Activated CD4-positive, alpha-beta T cell treated with anti-CD3 and anti-CD28 coated beads for 36 hours (primary cell): ENCODE measurements around the gene C6orf52. TPM values are rescaled to one million over a fixed set of nuclear protein-coding genes. Genes with fewer than 3 reads are reported as not detected.
"Not testable (repeated sequence)": the region's sequence is repeated elsewhere in the genome, so short reads cannot be mapped to it uniquely, and the experiment has no call there.

ENCODE experiments used
- ATAC-seq: fragments of 200-7000 bp; cut with Tn5 transposase; one replicate; pipeline ENCODE4 v1.10.0; 2021; ENCODE audit warnings: mild to moderate bottlenecking, moderate library complexity
- CTCF ChIA-PET: fragments of 350-600 bp; sonication (Branson Sonifier 250); formaldehyde crosslinking; loops from one replicate; lab custom pipeline; 2021; ENCODE audit warnings: antibody characterized with exemption; lab: Charles Lee
- POLR2A ChIA-PET: fragments of 350-600 bp; sonication (Branson Sonifier 250); formaldehyde crosslinking; loops from one replicate; lab custom pipeline; 2021; ENCODE audit warnings: antibody characterized with exemption, inconsistent platforms; lab: Charles Lee
- DNase-seq: peaks from one replicate; pipeline ENCODE4 v3.0.0-alpha.2; 2020
- H3K27ac Mint-ChIP-seq: one replicate; pipeline ENCODE4 v1.8.0; 2021; ENCODE audit warnings: mixed read lengths
- H3K27me3 Mint-ChIP-seq: one replicate; pipeline ENCODE4 v1.8.0; 2021; ENCODE audit warnings: mixed read lengths
- H3K36me3 Mint-ChIP-seq: one replicate; pipeline ENCODE4 v1.8.0; 2021; ENCODE audit warnings: low read depth, mixed read lengths
- H3K4me1 Mint-ChIP-seq: one replicate; pipeline ENCODE4 v1.8.0; 2021; ENCODE audit warnings: mixed read lengths
- H3K4me3 Mint-ChIP-seq: one replicate; pipeline ENCODE4 v1.8.0; 2021; ENCODE audit warnings: mild to moderate bottlenecking, moderate library complexity, mixed read lengths
- H3K9me3 Mint-ChIP-seq: one replicate; pipeline ENCODE4 v1.8.0; 2021; ENCODE audit warnings: low read depth, mixed read lengths
- intact Hi-C, 2 experiments: fragments of 100-400 bp; cut with DNase I in 1 of 2; cut with micrococcal nuclease in 1 of 2; formaldehyde crosslinking; loops; one replicate each; pipeline versions ENCODE4 v1.14.2 to v1.15.1; 2022 to 2024; cut with DNase I, micrococcal nuclease
- total RNA-seq, 2 experiments: library from RNA; stranded (reverse); gene quantifications; one replicate each; pipeline ENCODE4 v1.2.3, GENCODE V29; 2021

C6orf52 gene
- total RNA-seq = 1 to 10 TPM; 1.2 to 2.4 TPM

GRCh38 chr6:10694302-10695085 lies at the start of gene C6orf52, which contains the start of gene PAK1IP1:
Gene C6orf52, minus strand, starts transcription at chr6:10694616. Its CDS starts 7,066 bp downstream, at chr6:10687550.
Gene PAK1IP1, plus strand, starts transcription at chr6:10694972. Its CDS starts 14 bp downstream, at chr6:10694986.
- ATAC-seq (peak; percentile 97), DNase-seq (peak; percentile 95)
- CTCF ChIA-PET = interaction anchor here (1.0 to 1.5 kb wide), 7 partner anchors 12 to 183 kb away, joined by 3 to 7 read pairs (median 5); partner anchors contain the start of gene TMEM14B
- peak within 1 kb of the TSS; percentile 100 for H3K27ac Mint-ChIP-seq
- H3K36me3 Mint-ChIP-seq = peaks cover 38% of the 10 kb centered on the region
- POLR2A ChIA-PET = interaction anchor here (0.6 to 2.5 kb wide), 11 partner anchors 11 to 1554 kb away, joined by 3 to 29 read pairs (median 5); partner anchors contain the start of genes SMIM13, TMEM14B and TMEM14C
- intact Hi-C loops = loop anchor here (1.0 to 10.0 kb wide), 12 partner anchors 25 to 540 kb away; partner anchors contain the start of genes TMEM14B (in 2 of the 2), TMEM14C (in 2 of the 2), MAK (in 1 of the 2) and NEDD9 (in 1 of the 2)
- peaks cover 29% of the 10 kb centered on the region for H3K4me1 Mint-ChIP-seq
- H3K4me3 Mint-ChIP-seq = peak within 1 kb of the TSS; percentile 93
- H3K27me3 Mint-ChIP-seq = no peaks in the 10 kb centered on the region
- no peaks in the 10 kb centered on the region for H3K9me3 Mint-ChIP-seq

- CTCF ChIA-PET = interaction anchor here (0.7 to 1.2 kb wide), 2 partner anchors 22 to 34 kb away, joined by 3 to 5 read pairs; no protein-coding TSS in a partner anchor
These were observed 49.1 kb upstream of the C6orf52 start for GRCh38 chr6:10743515-10743914.

GRCh38 chr6:10742251-10742650 lies 47.8 kb upstream of the C6orf52 start:
- no peak for DNase-seq
- no peak overlapping the region for H3K27ac Mint-ChIP-seq
- ChIA-PET CTCF (interaction anchor here (0.8 to 1.4 kb wide), 2 partner anchors 24 to 31 kb away, joined by 3 read pairs; no protein-coding TSS in a partner anchor), POLR2A (interaction anchor here (0.5 to 0.6 kb wide), 2 partner anchors 47 to 588 kb away, joined by 4 to 5 read pairs; partner anchors contain the start of gene PAK1IP1)
- H3K27me3 Mint-ChIP-seq = no peaks in the 10 kb centered on the region
- peaks cover 10% of the 10 kb centered on the region for H3K4me1 Mint-ChIP-seq
- intact Hi-C loops = no loop called here
- peaks cover 4% of the 10 kb centered on the region for H3K36me3 Mint-ChIP-seq
- H3K4me3 Mint-ChIP-seq = no peak overlapping the region
- ATAC-seq = no peak
- H3K9me3 Mint-ChIP-seq = no peaks in the 10 kb centered on the region

More at GRCh38 chr6:10743515-10743914, 49.1 kb upstream of the C6orf52 start:
- DNase-seq = no peak
- no peak for ATAC-seq
- Mint-ChIP-seq H3K9me3 (no peaks in the 10 kb centered on the region), H3K4me1 (peaks cover 12% of the 10 kb centered on the region), H3K27ac (no peak overlapping the region), H3K27me3 (no peaks in the 10 kb centered on the region), H3K36me3 (peaks cover 5% of the 10 kb centered on the region), H3K4me3 (no peak overlapping the region)
- intact Hi-C loops = no loop called here
- POLR2A ChIA-PET = no interaction called here

DNA sequence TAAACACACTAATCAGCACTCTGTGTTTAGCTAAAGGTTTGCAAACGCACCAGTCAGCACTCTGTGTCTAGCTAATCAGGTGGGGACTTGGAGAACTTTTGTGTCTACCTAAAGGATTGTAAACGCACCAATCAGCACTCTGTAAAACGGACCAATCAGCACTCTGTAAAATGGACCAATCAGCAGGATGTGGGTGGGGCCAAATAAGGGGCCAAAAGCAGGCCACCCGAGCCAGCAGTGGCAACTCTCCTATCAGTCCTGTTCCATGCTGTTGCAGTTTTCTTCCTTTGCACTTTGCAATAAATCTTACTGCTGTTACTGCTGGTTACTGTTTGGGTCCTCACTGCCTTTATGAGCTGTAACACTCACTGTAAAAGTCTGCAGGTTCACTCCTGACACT lies 47.2 kb upstream of the C6orf52 start:
- POLR2A ChIA-PET = interaction anchor here (0.5 kb wide), 1 partner anchor 47 kb away, joined by 5 read pairs; the partner anchor contains the start of gene PAK1IP1
- H3K4me1 Mint-ChIP-seq, H3K27ac Mint-ChIP-seq, H3K9me3 Mint-ChIP-seq, H3K36me3 Mint-ChIP-seq, H3K27me3 Mint-ChIP-seq, intact Hi-C loops, H3K4me3 Mint-ChIP-seq, ATAC-seq, CTCF ChIA-PET: not testable (repeated sequence)
- DNase-seq = peak; percentile 17

- intact Hi-C loops = no loop called here
- Mint-ChIP-seq H3K9me3 (no peaks in the 10 kb centered on the region), H3K4me3 (no peak overlapping the region), H3K4me1 (no peaks in the 10 kb centered on the region), H3K36me3 (peaks cover 3% of the 10 kb centered on the region), H3K27ac (no peak overlapping the region), H3K27me3 (no peaks in the 10 kb centered on the region)
- POLR2A ChIA-PET = no interaction called here
- DNase-seq = no peak
- CTCF ChIA-PET = no interaction called here
- ATAC-seq = no peak
These were observed 45.6 kb upstream of the C6orf52 start for GRCh38 chr6:10740061-10740460.

- Mint-ChIP-seq H3K36me3 (peaks cover 16% of the 10 kb centered on the region), H3K4me3 (no peak overlapping the region), H3K27me3 (no peaks in the 10 kb centered on the region), H3K27ac (no peak overlapping the region), H3K9me3 (no peaks in the 10 kb centered on the region), H3K4me1 (no peaks in the 10 kb centered on the region)
- ATAC-seq = no peak
- intact Hi-C loops = no loop called here
- POLR2A ChIA-PET = no interaction called here
- DNase-seq = no peak
- CTCF ChIA-PET = interaction anchor here (0.5 to 1.1 kb wide), 3 partner anchors 9 to 64 kb away, joined by 3 to 4 read pairs (median 3); no protein-coding TSS in a partner anchor
These were observed 42.3 kb upstream of the C6orf52 start for GRCh38 chr6:10736731-10737130.

GRCh38 chr6:10733863-10734262 lies 39.4 kb upstream of the C6orf52 start:
- POLR2A ChIA-PET = no interaction called here

DNA sequence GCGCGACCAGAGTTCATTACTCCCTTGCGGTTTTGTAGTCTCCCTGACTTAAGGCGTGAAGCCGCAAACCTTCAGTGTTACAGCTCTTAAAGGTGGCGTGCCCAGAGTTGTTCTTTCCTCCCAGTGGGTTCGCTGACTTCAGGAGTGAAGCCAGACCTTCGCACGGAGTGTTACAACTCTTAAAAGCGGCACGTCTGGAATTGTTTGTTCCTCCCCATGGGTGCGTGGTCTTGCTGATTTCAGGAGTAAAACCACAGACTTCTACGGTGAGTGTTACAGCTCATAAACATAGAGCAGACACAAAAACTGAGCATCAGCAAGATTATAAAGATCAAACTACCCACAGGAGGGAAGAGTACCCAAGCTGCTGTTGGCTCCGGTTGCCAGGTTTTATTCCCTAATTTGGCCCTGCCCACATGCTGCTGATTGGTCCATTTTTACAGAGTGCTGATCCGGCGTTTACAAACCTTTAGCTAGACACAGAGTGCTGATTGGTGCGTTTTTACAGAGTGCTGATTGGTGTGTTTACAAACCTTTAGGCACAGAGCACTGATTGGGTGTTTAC lies 38.8 kb upstream of the C6orf52 start:
- no peak overlapping the region for H3K27ac Mint-ChIP-seq
- DNase-seq = no peak
- no peaks in the 10 kb centered on the region for H3K4me1 Mint-ChIP-seq
- ChIA-PET POLR2A (no interaction called here), CTCF (interaction anchor here (0.9 kb wide), 1 partner anchor 26 kb away, joined by 3 read pairs; no protein-coding TSS in a partner anchor)
- no peak for ATAC-seq
- no peaks in the 10 kb centered on the region for H3K27me3 Mint-ChIP-seq
- H3K36me3 Mint-ChIP-seq = peaks cover 24% of the 10 kb centered on the region
- no peaks in the 10 kb centered on the region for H3K9me3 Mint-ChIP-seq
- intact Hi-C loops = no loop called here
- H3K4me3 Mint-ChIP-seq = no peak overlapping the region

More at GRCh38 chr6:10733863-10734262, 39.4 kb upstream of the C6orf52 start:
- Mint-ChIP-seq H3K27ac (no peak overlapping the region), H3K4me1 (no peaks in the 10 kb centered on the region), H3K9me3 (no peaks in the 10 kb centered on the region), H3K4me3 (no peak overlapping the region), H3K27me3 (no peaks in the 10 kb centered on the region), H3K36me3 (peaks cover 19% of the 10 kb centered on the region)
- CTCF ChIA-PET = interaction anchor here (0.9 kb wide), 1 partner anchor 26 kb away, joined by 3 read pairs; no protein-coding TSS in a partner anchor
- ATAC-seq (no peak), DNase-seq (no peak)
- intact Hi-C loops = no loop called here

- no peaks in the 10 kb centered on the region for H3K27me3 Mint-ChIP-seq
- no peaks in the 10 kb centered on the region for H3K9me3 Mint-ChIP-seq
- ATAC-seq = no peak
- no peak overlapping the region for H3K27ac Mint-ChIP-seq
- no peak for DNase-seq
- intact Hi-C loops = no loop called here
- CTCF ChIA-PET = interaction anchor here (0.9 kb wide), 1 partner anchor 29 kb away, joined by 3 read pairs; no protein-coding TSS in a partner anchor
- peaks cover 44% of the 10 kb centered on the region for H3K36me3 Mint-ChIP-seq
- POLR2A ChIA-PET = no interaction called here
- peaks cover 7% of the 10 kb centered on the region for H3K4me1 Mint-ChIP-seq
- no peak overlapping the region for H3K4me3 Mint-ChIP-seq
These were observed 35.8 kb upstream of the C6orf52 start for GRCh38 chr6:10730254-10730653.

- no peak overlapping the region for H3K4me3 Mint-ChIP-seq
These were observed 31.3 kb upstream of the C6orf52 start for GRCh38 chr6:10725716-10726115.

DNA sequence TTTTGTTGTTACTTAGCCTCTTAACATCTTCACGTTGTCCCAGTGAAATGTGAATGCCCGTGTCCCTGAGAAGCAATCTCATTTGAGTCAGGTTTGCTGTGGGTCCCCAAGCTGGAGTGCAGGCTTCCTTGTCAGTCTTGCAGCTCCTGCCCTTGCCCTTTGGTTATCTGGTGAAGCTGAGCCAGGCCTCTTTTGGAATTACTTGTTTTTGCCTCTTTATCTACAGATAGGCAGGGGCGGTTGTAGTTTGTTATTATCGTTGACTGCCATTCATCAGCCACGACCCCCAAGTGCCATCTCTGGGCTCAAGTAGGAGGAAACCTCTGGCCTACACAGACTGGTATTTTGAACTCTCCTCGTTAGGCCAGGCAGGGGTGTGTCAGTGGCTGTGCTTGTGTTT lies 30.6 kb upstream of the C6orf52 start:
- Mint-ChIP-seq H3K27me3 (no peaks in the 10 kb centered on the region), H3K4me3 (no peak overlapping the region), H3K9me3 (no peaks in the 10 kb centered on the region), H3K4me1 (peaks cover 37% of the 10 kb centered on the region), H3K27ac (peak overlapping the region; percentile 14), H3K36me3 (peaks cover 27% of the 10 kb centered on the region)
- CTCF ChIA-PET = interaction anchor here (1.0 to 1.2 kb wide), 2 partner anchors 21 to 35 kb away, joined by 4 to 9 read pairs; no protein-coding TSS in a partner anchor
- intact Hi-C loops = no loop called here
- ATAC-seq = no peak
- POLR2A ChIA-PET = interaction anchor here (0.6 kb wide), 1 partner anchor 113 kb away, joined by 3 read pairs; the partner anchor contains the start of gene MAK
- DNase-seq = no peak

More at GRCh38 chr6:10725716-10726115, 31.3 kb upstream of the C6orf52 start:
- H3K27ac Mint-ChIP-seq = peak overlapping the region; percentile 71
- H3K4me1 Mint-ChIP-seq = peaks cover 37% of the 10 kb centered on the region
- H3K27me3 Mint-ChIP-seq = no peaks in the 10 kb centered on the region
- no peak for DNase-seq
- no peaks in the 10 kb centered on the region for H3K9me3 Mint-ChIP-seq
- peaks cover 32% of the 10 kb centered on the region for H3K36me3 Mint-ChIP-seq
- intact Hi-C loops = no loop called here
- ATAC-seq = no peak
- POLR2A ChIA-PET = no interaction called here
- CTCF ChIA-PET = interaction anchor here (0.9 kb wide), 1 partner anchor 76 kb away, joined by 4 read pairs; no protein-coding TSS in a partner anchor
